ENCODE measurements around the gene HLCS.

HLCS gene

DNA sequence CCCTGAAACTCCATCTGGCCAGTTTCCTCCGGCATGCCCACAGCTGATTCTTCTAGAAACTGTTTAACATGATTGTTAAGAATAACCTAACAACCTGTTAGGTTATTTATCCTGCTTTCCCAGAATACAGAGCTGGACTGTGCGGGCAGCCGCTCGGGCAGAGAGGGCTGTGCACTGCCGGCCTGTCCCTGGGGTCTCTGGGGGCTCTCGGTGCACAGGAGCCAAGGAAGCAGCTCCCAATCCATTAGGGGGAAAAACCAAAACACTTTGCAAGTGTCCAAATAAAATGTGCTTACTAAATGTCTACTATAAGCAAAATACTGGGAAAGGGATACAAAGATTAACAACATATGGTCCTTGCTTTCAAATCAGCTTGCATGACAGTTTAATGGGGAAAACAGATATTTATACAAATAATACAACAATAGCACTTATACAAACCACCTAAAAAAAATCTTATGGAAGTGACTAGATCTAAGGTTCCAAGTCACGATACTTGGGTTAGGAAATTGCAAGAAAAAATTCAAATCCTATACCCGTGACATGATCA lies 50.7 kb downstream of the HLCS start:
- no peak for DNase-seq (ENCODE audit: low read depth in 2 of 2)

DNA sequence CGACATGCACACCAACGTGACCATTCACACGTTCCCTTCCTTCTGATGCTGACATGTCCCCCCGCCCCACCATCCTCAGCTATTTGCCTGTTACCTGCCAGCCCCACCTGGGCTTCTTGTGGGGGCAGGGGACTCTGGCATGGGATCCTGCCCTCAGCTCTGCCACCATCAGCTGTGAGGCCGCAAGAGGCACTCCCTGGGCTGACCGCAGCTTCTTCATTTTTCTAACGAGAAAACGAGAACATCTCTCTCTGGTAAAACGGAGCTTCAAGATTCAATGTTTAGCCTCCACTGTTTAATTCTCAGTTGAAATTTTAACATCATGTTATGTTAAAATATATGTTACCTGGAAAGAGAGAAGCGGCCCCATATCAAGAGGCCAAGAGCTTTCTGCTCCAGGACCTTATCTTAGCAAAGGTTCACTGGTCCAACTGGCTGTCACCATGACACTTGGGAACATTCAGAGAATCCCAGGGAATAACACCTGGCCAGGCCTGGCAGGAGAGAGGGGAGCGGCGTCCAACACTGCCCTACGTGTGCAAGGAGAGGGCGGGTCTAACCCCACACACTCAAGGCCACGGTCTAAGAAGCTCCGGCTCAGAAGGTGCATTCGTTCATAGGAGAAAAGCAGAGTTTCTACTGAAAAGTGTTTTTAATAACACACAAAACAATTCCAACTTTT lies 51.3 kb downstream of the HLCS start:
- DNase-seq (ENCODE audit: low read depth in 2 of 2), result no peak

DNA sequence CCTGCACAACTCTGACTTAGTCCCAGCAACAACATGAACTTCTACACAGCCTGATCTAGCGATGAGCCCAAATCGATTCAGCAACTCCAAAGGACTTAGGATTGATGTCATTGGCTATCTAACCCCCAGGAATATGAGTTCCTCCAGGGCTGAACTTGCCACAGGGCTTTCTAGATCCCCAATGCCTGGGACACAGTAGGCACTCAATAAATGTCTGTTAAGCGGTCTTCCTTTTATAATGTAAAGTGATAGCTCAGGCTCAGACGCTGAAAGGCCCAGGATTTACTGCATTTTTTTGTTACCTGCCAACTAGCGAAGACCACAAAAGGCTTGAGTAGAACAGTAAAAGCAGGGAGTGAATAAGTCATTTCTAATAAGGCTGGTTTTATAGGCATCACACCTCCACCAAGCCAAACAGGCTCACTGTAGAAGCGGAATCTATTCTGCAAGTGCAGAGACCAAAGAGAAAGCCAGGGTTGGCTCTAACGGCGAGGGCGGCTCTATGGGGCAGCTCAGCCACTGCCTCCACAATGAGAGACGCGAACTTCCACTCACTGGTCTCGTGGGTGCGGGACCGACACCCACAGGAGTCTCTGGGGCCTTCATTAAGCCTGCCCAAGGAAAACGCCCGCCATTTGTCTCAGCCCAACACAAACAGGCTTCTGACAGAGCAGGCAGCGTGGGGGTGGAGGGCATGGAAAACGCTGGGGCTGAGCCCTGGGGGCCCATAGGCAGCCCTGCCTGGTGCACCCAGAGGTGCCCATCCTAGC lies 52.0 kb downstream of the HLCS start:
- DNase-seq (ENCODE audit: low read depth in 2 of 2), result no peak

DNA sequence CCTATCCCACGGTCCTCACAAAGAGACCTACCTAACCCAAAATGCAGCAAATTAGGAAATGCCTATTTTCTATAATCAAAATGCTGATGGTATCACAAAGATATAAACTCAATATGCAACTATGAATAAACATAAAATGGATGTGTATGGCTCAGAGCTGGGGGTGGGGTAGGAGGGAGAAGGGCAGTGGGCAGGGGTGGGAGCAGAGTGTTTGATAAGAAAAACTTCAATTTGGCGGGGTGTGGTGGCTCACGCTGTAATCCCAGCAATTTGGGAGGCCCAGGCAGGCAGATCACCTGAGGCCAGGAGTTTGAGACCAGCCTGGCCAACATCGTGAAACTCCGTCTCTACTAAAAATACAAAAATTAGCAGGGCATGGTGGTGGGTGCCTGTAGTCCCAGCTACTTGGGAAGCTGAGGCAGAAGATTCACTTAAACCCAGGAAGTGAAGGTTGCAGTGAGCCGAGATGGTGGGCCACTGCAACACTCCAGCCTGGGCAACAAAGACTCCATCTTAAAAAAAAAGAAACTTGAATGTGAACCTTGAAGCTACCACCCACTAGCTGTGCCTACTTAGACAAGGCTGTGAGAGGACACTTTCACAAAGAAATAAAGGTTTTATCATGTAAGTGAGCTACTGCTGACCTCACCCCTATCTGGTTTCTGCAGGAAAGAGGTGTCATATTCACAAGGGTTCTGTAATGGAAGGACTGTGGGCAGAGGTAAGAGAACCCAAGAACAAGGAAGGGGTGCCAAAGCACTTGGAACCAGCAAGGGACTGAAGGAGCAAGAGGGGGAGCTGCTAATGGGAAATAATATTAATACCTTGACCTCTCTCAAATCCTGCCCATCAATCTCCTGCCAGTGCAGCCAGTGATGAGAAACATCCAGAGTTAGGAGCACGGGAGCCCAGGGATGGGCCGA lies 53.0 kb downstream of the HLCS start:
- DNase-seq (ENCODE audit: low read depth in 2 of 2), result no peak

DNA sequence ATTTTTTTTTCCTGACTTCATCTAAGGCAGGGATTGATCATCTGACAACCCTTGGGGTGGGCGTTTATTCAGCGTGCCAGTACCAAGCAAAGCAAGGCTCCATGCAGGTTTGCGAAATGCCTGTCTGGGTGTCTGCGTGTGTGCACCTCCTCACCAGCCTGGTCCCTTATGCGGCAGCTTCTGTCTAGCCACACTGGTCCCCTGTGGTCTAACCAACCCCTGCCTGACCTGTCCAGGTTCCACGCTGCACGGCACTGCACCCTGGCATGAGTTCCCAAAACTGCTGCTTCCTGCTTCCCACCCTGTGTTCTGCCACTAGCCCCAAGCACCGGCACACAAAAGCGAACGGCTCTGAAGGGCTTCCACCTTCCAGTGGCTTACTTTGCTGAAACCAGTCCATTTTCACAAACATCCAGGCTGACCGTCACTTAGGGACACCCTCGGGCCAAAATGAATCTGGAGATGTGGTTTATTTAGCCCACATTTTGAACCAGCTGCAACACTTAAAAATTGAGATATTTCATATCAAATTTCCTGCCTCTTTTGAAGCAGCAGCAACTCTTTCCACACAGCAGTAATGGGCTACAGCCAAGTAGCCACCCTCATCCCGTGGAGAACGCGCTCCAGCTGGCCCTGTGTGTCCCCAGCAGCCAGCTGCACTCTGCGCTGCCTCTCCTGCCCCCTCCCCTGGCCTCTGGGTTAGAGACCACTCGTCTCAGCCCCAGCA lies 55.7 kb downstream of the HLCS start:
- DNase-seq (ENCODE audit: low read depth in 2 of 2), result no peak

DNA sequence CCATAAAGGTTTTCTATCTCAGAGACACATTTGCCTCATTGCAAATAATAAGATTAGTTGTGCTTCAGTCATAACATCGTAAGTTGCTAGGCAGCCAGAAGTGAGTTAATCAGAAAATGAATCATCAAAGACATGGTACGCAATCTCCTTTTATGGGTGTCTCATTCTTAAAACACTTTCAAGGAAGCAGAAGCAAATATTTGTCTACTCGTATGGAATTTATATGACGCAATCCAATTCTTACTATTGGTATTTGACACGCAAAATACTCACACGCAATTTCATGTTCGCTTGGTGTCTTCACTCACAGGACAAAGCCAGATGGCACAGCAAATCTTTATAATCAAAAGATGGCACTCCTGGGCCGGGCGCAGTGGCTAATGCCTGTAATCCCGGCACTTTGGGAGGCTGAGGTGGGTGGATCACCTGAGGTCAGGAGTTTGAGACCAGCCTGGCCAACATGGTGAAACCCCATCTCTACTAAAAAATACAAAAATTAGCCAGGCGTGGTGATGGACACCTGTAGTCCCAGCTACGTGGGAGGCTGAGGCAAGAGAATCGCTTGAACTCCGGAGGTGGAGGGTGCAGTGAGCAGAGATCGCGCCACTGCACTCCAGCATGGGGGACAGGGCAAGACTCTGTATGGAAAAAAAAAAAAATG lies 56.4 kb downstream of the HLCS start:
- DNase-seq (ENCODE audit: low read depth in 2 of 2), result peak; percentile 97 to 98

DNA sequence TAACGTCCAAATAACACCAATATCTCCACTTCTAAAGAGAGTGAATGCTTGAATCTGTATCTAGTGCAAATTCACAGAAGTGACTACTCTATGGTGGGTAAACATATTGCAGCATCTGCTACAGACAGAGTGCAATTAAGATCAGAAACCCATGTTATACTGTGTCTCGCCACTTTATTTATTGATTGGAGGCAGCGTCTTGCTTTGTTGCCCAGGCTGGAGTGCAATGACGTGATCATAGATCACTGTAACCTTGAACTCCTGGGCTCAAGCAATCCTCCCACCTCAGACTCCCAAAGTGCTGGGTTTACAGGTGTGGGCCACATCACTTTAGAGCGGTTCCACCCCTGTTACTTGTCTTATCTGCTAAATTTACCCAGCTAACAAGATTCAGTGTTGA lies 57.0 kb downstream of the HLCS start:
- no peak for DNase-seq (ENCODE audit: low read depth in 2 of 2)

DNA sequence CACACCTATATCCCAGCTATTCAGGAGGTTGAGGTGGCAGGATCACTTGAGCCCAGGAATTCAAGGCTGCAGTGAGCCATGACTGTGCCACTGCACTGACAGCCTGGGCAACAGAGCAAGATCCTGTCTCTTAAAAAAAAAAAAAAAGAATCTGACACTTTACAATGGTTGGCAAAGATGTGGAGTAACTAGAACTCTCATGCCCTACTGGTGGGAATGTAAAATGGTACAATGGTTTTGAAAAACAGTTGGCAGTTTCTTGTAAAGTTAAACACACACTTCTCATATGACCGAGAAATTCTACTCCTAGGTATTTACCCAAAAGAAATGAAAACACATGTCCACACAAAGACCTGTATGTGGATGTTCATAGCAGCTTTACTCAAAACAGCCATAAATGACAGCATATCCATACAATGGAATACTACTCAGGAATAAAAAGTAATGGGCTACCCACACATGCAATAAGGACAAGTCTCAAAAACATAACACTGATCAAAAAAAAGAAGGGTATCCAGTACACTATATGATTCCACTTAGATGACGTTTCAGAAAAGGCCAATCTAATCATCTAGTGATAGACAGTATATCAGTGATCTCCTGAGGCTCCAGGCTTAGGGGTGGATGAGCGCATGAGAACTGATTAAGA lies 58.1 kb downstream of the HLCS start:
- no peak for DNase-seq (ENCODE audit: low read depth in 2 of 2)

DNA sequence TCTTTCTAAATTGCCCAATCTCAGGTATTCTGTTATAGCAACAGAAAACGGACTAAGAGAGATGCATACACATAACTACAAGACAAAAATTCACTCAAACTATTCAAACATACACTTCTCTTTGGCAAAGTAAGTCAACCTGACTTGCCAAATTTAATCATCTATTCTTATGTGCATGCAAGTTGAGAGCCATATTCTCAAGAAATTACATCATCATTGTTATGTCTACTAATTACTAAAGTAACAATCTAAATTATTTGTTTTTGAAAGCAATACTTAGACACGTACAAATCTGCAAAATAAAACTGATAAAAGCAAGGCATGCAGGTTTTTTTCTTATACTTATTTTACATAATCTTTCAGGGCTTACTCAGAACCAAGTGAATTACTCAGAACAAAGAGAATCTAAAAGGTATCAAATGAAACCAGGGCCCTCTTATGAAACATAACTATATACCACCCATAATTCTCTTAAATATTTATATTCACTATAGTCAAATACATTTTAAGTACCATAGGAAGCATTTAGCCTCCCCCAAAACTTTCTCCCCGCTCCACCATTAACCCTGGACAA lies 62.3 kb downstream of the HLCS start:
- DNase-seq (ENCODE audit: low read depth in 2 of 2), result no peak

DNA sequence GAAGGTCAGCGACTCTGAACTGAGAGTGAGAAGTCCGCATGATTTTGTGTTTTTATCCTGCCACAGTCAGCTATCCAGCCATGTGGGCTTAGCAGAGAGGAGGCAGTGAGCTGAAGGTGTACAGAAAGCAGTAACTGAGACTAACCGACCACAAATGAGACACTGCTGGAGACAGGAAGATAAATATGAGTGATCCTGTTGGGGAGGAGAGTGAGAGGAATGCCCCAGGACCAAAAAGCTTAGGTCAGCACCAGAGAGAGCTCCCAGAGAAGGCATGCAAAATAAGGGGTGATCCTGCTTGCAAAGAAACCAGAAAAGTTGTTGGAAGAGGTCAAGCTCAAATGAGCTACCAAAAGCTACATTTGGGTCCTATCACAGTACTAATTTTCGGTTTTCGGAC lies 63.7 kb downstream of the HLCS start:
- DNase-seq (ENCODE audit: low read depth in 2 of 2), result no peak

DNA sequence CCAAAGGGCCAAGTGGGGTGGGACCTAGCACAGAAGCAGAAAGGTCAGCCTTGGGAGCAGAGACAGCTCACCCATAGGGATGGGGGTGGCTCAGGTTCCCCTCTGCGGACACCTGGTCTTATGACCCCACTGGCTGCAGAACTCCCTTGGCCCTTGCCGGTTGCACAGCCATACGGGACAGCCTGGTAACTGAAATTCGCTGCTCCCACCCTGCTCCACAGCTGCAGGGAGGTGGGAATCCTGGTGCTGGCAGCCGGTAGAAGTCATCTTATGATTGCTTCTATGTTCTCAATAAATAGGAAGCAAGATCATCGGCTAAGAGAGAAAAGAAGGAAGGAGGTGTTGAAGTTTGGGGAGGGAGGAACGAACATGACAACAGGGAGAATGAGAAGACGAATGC lies 64.1 kb downstream of the HLCS start:
- no peak for DNase-seq (ENCODE audit: low read depth in 2 of 2)

DNA sequence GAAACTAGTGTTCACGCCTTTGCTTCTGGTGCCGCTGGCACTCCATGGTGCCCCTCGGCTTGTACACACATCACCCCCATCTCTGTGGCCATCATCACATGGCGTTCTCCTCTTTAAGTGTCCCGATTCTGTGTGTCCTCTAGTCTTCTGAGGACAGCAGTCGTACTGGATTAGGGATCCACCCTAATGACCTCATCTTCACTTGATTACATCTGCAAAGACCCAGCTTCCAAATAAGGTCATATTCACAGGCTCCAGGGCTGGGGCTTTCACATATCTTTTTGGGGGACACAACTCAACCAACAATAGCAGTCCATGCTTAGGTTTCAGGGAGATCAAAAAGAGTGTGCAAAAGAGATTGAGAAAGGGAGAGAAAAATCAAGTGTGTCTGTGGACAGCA lies 64.9 kb downstream of the HLCS start:
- no peak for DNase-seq (ENCODE audit: low read depth in 2 of 2)

DNA sequence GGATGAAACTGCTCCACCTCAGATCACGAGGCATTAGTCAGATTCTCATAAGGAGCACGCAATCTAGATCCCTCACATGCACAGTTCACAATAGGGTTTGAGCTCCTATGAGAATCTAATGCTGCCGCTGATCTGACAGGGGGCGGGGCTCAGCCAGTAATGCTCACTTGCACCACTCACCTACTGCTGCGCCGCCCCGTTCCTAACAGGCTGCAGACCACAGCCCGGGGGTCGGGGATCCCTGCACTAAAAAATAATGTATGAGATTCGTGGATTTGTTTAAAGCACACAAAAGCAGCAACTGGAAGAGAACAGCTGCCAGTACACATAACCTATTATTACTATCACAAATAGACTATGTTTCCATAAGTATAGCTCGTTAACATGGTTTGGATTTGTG lies 72.9 kb downstream of the HLCS start:
- DNase-seq (ENCODE audit: low read depth in 2 of 2), result no peak

DNA sequence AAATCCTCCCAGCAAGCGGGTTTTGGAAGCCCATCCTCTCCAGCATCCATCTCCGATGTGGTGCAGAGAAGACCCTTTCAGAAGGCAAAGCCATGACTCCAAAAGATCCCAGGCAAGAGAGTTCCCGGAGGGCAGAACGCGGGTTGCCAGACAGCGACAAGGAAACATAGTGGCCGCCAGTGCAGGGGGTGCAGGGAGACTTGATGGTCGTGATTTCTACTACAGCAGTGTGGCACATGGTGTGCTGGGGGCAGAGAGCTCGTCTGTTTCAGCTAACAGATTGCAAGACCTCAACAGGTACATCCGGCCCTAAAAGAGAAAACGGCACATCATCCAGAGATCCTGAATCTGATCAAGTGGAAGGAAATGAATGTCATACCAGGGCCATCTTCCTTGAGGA lies 74.3 kb downstream of the HLCS start:
- no peak for DNase-seq (ENCODE audit: low read depth in 2 of 2)

DNA sequence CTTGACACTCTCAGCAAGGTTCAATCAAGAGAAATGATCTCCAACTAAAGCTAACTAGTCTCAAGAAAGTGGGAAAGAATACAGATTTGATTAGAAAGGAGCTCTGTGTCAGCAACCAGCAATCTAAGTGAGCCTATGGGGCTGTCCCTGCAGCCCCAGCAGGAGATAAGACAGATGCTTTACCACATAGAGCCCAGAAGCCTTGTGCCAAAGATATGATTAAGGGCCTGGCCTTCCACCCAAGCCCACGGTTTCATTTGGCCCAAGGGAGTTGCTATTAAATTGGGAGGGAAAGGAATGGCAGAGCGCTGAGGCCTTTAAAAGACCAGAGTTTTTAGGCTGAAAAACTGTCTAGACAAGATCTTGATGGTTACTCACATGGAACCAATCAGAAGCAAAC lies 74.8 kb downstream of the HLCS start:
- no peak for DNase-seq (ENCODE audit: low read depth in 2 of 2)

DNA sequence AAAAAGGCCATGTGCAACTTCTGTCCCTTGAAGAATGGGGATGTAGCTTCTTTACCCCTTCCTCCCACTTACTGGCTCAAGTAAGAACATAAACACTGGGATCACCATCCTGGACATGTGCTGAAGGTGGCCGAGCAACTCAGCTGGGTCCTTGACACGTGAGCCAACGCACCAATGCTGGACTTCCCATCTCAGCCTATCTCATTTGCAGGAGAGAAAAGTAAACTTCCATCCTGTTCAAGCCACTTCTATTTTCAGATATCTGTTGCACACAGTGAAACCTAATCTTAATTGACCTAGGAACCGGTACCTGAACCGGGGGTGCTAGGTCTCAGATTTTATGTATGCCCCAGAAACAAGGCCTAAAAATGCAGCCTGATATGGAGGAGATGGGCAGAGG lies 75.3 kb downstream of the HLCS start:
- DNase-seq (ENCODE audit: low read depth in 2 of 2), result no peak

DNA sequence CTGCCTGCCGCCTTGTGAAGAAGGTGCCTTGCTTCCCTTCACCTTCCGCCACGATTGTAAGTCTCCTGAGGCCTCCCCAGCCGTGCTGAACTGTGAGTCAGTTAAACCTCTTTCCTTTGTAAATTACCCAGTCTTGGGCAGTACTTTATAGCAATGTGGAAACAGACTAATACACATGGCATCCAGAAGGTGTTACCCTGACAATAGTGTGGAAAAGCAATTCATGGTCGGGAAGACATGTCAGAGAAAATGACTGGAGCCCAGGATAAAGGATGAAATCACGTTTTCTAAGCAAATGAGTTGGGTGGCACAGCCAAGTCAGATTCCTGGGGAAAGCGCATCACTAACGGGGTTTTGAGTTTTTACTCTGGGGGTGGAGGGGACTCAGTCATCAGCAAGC lies 76.4 kb downstream of the HLCS start:
- DNase-seq (ENCODE audit: low read depth in 2 of 2), result no peak

DNA sequence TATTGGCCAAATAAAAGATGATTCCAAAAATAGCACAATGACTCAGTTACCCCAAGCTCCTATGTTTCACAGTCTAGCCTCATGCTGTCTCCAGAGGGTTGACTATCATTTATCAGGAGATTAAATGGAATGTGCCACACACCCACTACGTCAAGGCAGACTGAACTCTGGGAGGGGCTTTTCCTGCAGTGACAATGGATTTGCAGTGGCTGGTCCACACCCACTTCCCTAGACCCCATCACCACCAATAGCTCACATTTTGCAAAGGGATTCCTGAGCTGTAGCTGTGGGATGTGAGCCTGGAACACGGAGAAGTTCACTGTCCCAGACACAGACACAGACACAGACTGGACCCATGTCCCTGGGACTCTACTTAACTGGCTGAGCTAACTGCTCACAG lies 77.1 kb downstream of the HLCS start:
- DNase-seq (ENCODE audit: low read depth in 2 of 2), result peak in 1 of 2 experiments; percentile 19

DNA sequence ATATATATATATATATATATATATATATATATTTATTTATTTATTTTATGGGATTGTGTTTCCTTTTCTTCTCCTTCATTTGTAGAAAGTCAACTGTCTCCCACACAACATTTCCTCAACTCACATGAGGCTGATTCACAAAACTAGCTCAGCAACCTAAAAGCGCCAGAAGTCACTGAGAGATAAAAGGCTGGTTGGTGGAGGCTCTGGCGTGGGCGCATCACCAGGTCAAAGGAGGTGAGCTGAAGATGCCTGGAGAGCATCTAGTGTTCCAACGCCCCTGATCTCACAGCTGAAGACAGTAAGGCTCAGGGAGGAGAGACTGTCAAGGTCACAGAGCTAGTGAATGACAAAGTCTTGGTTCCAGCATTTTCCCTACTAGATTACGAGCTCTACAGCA lies 78.0 kb downstream of the HLCS start:
- no peak for DNase-seq (ENCODE audit: low read depth in 2 of 2)

DNA sequence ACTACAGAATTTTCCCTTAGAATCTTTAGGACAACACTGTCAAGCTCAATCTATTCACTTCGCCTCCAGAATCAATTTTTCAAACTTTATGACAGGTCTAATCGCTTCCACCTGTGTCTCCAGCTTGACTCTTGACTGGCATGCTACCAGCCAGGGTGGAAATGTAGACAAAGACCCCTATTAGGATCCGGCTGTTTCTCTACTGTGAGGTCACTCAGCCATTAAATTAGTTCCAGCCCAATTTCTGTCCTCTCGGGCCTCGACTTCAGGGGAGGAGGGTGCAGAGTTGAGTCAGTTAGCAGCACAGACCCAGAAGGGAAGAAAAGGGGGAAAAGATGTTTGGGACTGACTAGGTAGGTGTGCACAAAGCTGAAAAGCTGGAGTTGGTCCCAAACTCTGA lies 78.5 kb downstream of the HLCS start:
- no peak for DNase-seq (ENCODE audit: low read depth in 2 of 2)

Measured in fibroblast of skin of left biceps (primary cell).